Right lobe of liver (tissue), 6 donors: ENCODE measurements around the gene TIFAB. TPM values are rescaled to one million over a fixed set of nuclear protein-coding genes. Genes with fewer than 3 reads are reported as not detected.

Source experiments
- ATAC-seq, 4 donors: fragments of 200-7000 bp; cut with Tn5 transposase; one replicate each; pipeline ENCODE4 v1.9.1; 2020; ENCODE audit warnings: mild to moderate bottlenecking in 4 of 4, moderate library complexity in 4 of 4
- DNase-seq, 3 donors: peaks; one replicate each; pipeline ENCODE4 v3.0.0-alpha.2; 2020
- H3K27ac ChIP-seq, 3 donors: fragments of 200-600 bp; one replicate each; pipeline ENCODE4 v1.8.0; 2022
- H3K27me3 ChIP-seq, 2 donors: fragments of 200-600 bp; one replicate each; pipeline ENCODE4 v1.8.0; 2022
- H3K36me3 ChIP-seq, 4 donors: fragments of 200-600 bp; sonication (generic) in 1 of 4; one replicate each; pipeline versions ENCODE4 v1.5.1 to v1.8.0; 2017 to 2022; ENCODE audit warnings: control low read depth in 1 of 4
- H3K4me1 ChIP-seq, 4 donors: fragments of 200-600 bp; sonication (generic) in 1 of 4; one replicate each; pipeline versions ENCODE4 v1.5.1 to v1.8.0; 2017 to 2022; ENCODE audit warnings: control low read depth in 1 of 4
- H3K4me3 ChIP-seq, 3 donors: fragments of 200-600 bp; one replicate each; pipeline ENCODE4 v1.8.0; 2022
- H3K9me3 ChIP-seq, 4 donors: fragments of 200-600 bp; sonication (generic) in 1 of 4; one replicate each; pipeline versions ENCODE4 v1.5.1 to v1.8.0; 2017 to 2022; ENCODE audit warnings: control low read depth in 1 of 4
- POLR2A ChIP-seq: fragments of 450-650 bp; IDR thresholded peaks from one replicate; pipeline ENCODE4 v1.6.1; 2017; ENCODE audit warnings: antibody characterized with exemption, mild to moderate bottlenecking
- WGBS: methylation state at CpG from one replicate; pipeline ENCODE4 v1.1.6; 2018; ENCODE audit warnings: low coverage, low lambda C conversion rate; ENCODE audit not compliant: insufficient coverage; ENCODE audit errors: missing lambda C conversion rate; 5-methylcytosine and 5-hydroxymethylcytosine counted together
- intact Hi-C, 2 donors: fragments of 100-400 bp; cut with DNase I; formaldehyde crosslinking; loops; one replicate each; pipeline versions ENCODE4 v1.11.2 to v1.14.1; 2022
- total RNA-seq, 6 experiments: library from RNA; depleted of rRNA in 2 of 6; stranded (reverse); fragments of >200 nt in 2 of 6; fragmentation: NEBNext Ultra II Directional in 3 of 6; extraction: Animal tissue kit (Norgen Biotek cat#: 25700) in 3 of 6; gene quantifications; one replicate each; pipeline versions ENCODE4 v1.1.0 to v1.2.4, GENCODE V29; 2016 to 2023
- TF ChIP-seq, protein P1 (sequence below), 4 donors: fragments of 200-600 bp in 3 of 4; fragments of 450-650 bp in 1 of 4; IDR thresholded peaks; one replicate each; pipeline versions ENCODE4 v1.5.1 to v1.8.0; 2016 to 2022; ENCODE audit warnings: antibody characterized with exemption in 4 of 4, mild to moderate bottlenecking in 2 of 4
- donor health status: DM: no; HTN: yes; CAD: no.
- donor health status: DM: no; HTN: no; CAD: no.
- donor health status: DM: no; HTN: no; CAD: no.
- donor health status: DM: no; HTN: yes; CAD: no.
- donor health status: DM: no; HTN: yes; CAD: no.

The TIFAB gene
- total RNA-seq, 6 experiments from 2014 or later, result 0.05 to 0.09 TPM; not detected in 4

DNA sequence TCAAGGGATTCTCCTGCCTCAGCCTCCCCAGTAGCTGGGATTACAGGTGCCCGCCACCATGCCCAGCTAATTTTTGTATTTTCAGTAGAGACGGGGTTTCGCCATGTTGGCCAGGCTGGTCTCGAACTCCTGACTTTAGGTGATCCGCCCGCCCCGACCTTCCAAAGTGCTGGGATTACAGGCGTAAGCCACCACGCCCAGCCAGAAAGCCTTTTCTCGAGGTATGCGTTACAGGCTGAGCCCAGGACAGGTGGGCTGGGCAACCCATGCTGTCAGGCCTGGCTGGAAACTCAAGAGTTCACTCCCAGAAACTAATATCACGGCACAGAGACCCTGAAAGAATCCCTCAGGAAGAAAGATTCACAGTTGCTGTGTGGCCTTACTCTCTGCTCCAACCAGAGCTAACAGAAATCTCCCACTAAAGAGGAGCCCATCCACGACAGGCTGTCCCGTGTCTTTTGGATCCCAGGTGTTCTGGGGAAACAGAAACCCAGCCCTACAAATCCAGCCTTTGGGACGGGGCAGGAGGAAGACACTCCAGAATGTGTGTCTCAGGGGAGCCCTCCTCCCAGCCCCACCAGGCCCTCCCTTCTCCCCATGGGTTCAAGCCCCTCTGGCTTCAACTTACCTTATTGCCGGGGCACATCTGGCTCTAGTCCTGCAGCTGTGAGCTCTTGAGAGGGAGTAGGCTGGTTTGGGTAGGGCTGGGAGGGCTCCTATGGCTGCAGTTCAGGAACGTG is 400 bp downstream of the TIFAB start:
- intact Hi-C loops, result no loop called here
- ATAC-seq (no peak), DNase-seq (no peak)
- H3K36me3 ChIP-seq, result no peaks in the 10 kb centered on the region
- TF ChIP-seq POLR2A, result no peak
- TF ChIP-seq, protein P1, sequence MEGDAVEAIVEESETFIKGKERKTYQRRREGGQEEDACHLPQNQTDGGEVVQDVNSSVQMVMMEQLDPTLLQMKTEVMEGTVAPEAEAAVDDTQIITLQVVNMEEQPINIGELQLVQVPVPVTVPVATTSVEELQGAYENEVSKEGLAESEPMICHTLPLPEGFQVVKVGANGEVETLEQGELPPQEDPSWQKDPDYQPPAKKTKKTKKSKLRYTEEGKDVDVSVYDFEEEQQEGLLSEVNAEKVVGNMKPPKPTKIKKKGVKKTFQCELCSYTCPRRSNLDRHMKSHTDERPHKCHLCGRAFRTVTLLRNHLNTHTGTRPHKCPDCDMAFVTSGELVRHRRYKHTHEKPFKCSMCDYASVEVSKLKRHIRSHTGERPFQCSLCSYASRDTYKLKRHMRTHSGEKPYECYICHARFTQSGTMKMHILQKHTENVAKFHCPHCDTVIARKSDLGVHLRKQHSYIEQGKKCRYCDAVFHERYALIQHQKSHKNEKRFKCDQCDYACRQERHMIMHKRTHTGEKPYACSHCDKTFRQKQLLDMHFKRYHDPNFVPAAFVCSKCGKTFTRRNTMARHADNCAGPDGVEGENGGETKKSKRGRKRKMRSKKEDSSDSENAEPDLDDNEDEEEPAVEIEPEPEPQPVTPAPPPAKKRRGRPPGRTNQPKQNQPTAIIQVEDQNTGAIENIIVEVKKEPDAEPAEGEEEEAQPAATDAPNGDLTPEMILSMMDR (IDR thresholded peaks at IDR 0.05), result no peak
- H3K4me3 ChIP-seq, result no peak overlapping the region
- WGBS, result 72% methylated on average over 8 of the region's 17 CpGs
- H3K9me3 ChIP-seq, result no peaks in the 10 kb centered on the region
- H3K27ac ChIP-seq, result no peak overlapping the region
- H3K4me1 ChIP-seq, result no peaks in the 10 kb centered on the region
- no peaks in the 10 kb centered on the region for H3K27me3 ChIP-seq

DNA sequence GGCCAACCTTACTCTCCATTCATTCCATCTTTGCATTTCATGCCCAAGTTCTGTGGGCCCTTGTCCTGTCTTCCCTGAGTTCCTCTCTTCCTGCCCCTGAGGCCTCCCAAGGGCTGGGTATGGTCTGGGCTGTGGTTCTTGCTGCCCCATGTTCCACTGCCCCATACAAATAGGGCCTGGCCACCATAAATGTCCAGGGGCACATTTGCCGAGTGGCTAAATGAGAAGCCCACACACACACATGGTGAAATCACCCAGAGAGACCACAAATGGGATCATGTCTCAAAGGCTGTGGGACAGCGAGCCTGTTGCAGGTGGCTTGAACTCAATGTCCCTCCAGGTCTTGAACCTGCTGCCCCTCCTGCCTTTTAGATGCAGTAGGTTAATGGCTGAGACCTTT is 1.2 kb downstream of the TIFAB start:
- Histone ChIP-seq H3K36me3 (no peaks in the 10 kb centered on the region), H3K9me3 (no peaks in the 10 kb centered on the region), H3K4me3 (no peak overlapping the region), H3K27ac (no peak overlapping the region), H3K27me3 (no peaks in the 10 kb centered on the region), H3K4me1 (no peaks in the 10 kb centered on the region)
- intact Hi-C loops, result no loop called here
- no peak for DNase-seq
- no CpG with 5 or more reads among the region's 2 CpGs for WGBS
- TF ChIP-seq POLR2A, result no peak
- TF ChIP-seq, protein P1 (IDR thresholded peaks at IDR 0.05), result no peak
- ATAC-seq, result no peak

DNA sequence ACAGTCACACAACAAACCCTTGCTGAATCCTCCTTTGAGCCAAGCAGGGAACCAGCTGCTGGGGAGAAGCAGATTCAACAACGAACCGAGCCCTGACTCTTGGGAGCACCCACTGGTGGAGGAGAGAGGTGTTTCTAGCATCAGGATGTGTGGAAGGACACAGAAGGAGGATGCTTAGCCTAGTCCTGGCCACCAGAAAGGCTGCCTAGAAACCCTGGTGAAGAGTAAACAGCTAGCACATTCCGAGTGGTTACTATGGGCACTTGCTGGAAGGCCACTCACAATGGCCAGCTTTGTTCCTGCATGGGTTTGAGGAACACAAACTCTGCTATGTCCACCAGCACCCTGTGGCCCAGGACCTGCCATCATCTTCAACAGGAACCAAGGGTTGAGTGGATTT is 1.8 kb downstream of the TIFAB start:
- TF ChIP-seq, protein P1 (IDR thresholded peaks at IDR 0.05), result no peak
- TF ChIP-seq POLR2A, result no peak
- Histone ChIP-seq H3K27me3 (no peaks in the 10 kb centered on the region), H3K36me3 (no peaks in the 10 kb centered on the region), H3K4me1 (no peaks in the 10 kb centered on the region), H3K27ac (no peak overlapping the region), H3K4me3 (no peak overlapping the region), H3K9me3 (no peaks in the 10 kb centered on the region)
- intact Hi-C loops, result no loop called here
- DNase-seq (no peak), ATAC-seq (no peak)
- no CpG with 5 or more reads among the region's 3 CpGs for WGBS

DNA sequence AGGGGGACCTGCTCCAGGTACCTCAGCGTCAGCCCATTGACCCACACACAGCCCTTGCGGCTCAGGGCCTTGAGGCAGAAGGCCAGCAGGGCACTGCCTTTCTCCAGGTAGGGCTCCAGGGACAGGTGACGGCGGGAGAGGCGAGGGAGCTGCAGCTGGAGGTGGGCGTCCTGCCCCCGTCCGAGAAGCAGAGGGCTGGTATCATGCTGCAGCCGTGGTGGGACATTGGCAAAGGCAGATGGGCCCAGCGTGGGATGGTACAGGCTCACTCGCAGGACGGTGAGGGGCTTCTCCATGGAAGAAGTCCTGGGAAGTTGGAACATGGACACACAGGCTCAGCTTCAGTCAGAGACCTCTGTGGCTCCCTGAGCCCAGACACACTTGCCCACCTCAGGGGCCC is 2.5 kb downstream of the TIFAB start:
- Histone ChIP-seq H3K4me3 (no peak overlapping the region), H3K27ac (no peak overlapping the region), H3K9me3 (no peaks in the 10 kb centered on the region), H3K4me1 (no peaks in the 10 kb centered on the region), H3K27me3 (no peaks in the 10 kb centered on the region), H3K36me3 (no peaks in the 10 kb centered on the region)
- no CpG with 5 or more reads among the region's 12 CpGs for WGBS
- DNase-seq, result no peak
- intact Hi-C loops, result no loop called here
- no peak for TF ChIP-seq POLR2A
- TF ChIP-seq, protein P1 (IDR thresholded peaks at IDR 0.05), result no peak
- ATAC-seq, result no peak
